Testis (tissue), 2 donors: ENCODE results near the gene ATP2B3.

Experiments used
- POLR2A ChIP-seq: fragments of 450-650 bp; IDR thresholded peaks from one replicate; pipeline ENCODE4 v1.6.1; 2017; ENCODE audit warnings: antibody characterized with exemption, mild to moderate bottlenecking, moderate library complexity
- TF ChIP-seq, protein P1 (sequence below), 3 experiments: fragments of 450-650 bp in 2 of 3; fragments of 200-600 bp in 1 of 3; sonication (generic) in 1 of 3; IDR thresholded peaks; one replicate each; pipeline ENCODE4 v1.5.1; 2016 to 2019; ENCODE audit warnings: antibody characterized with exemption in 3 of 3, mild to moderate bottlenecking in 2 of 3, moderate library complexity in 1 of 3

DNA sequence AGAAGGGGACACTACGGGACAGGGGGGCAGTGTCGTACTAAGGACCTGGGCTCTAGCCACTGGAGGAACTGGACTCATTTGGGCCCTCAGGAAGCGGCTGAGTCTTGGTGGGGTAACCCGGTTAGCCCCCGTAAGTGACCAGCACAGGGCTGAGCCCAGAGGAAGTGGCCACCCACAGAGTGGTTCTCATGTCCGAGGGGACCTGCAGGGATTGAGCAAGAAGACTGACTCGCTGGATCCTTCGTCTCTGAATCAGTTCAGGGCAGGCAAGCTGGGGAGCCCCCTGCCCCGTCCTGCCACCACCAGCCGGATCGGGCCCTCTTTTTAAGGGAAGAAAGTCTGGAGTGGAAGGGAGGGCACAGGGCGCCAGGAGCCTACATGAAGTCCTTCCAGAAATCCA is 23.4 kb upstream of the ATP2B3 start:
- TF ChIP-seq, protein P1, sequence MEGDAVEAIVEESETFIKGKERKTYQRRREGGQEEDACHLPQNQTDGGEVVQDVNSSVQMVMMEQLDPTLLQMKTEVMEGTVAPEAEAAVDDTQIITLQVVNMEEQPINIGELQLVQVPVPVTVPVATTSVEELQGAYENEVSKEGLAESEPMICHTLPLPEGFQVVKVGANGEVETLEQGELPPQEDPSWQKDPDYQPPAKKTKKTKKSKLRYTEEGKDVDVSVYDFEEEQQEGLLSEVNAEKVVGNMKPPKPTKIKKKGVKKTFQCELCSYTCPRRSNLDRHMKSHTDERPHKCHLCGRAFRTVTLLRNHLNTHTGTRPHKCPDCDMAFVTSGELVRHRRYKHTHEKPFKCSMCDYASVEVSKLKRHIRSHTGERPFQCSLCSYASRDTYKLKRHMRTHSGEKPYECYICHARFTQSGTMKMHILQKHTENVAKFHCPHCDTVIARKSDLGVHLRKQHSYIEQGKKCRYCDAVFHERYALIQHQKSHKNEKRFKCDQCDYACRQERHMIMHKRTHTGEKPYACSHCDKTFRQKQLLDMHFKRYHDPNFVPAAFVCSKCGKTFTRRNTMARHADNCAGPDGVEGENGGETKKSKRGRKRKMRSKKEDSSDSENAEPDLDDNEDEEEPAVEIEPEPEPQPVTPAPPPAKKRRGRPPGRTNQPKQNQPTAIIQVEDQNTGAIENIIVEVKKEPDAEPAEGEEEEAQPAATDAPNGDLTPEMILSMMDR (IDR thresholded peaks at IDR 0.05) = no peak
- TF ChIP-seq POLR2A = no peak
